DMS153 (cell line): ENCODE results near the gene SKA3.
"Not testable (repeated sequence)": the region's sequence is repeated elsewhere in the genome, so short reads cannot be mapped to it uniquely, and the experiment has no call there.

ENCODE experiments used
- DNase-seq: peaks from one replicate; lab custom pipeline; 2025; lab: John Stamatoyannopoulos, UW

Gene SKA3

DNA sequence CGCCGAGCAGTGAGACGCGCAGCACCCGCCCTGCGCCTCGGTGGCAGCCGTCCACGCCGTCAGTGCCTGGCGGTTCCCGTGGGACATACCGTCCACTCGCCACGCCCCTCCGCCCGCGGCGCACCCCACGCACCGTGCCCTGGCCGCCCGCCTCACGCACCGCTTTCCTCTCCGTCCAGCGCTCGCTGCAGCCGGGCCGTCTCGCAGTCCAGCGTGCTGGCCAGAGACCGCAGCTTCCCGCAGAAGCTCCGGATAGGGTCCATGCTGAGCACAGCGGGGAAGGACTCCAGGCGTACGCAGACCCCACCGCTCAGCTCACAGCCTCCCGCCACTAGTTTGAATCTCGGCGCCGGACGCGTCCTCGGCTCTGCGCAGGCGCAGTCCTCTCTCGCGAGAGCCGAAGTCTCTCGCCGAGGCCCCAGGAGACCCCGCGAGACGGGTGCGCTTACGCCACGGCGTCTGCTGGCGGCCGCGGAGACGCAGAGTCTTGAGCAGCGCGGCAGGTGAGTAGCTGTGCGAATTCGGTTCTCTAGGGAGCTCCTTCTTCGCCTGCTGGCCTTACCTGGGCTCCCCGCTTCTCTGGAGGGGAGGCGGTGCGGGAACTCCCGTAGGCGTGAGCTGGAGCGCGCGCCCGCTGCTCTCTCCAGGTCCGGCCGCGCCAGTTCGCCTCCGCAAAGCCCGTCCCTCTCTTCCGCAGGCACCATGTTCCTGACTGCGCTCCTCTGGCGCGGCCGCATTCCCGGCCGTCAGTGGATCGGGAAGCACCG lies at the start of gene SKA3, which contains the start of gene MRPL57:
SKA3 (minus strand) TSS at position 338 of the 767 bp plus-strand sequence; CDS start at position 263, 75 bp downstream.
MRPL57 (plus strand) TSS at position 444 of the 767 bp plus-strand sequence; CDS start at position 703, 259 bp downstream.
- DNase-seq: peak; percentile 87

DNA sequence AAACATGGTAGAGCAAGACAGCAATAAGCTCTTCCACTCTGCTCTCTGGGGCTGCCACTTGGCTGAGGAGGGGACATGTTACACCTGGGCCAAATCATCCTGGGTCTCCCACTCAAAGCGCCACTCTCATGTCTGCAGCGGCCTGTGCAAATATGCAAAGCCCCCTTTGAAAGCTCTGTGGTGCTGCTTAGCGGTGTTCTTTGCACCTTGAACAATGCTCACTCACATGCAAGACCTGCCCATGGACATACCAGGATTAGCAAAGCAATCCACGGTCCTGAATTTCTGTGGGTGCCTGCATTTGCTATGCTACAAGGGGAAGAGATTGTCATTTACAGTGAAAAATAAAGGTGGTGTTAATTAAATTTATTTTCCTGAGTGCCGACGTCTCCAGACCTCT lies 48.7 kb upstream of the SKA3 start:
- no peak for DNase-seq

DNA sequence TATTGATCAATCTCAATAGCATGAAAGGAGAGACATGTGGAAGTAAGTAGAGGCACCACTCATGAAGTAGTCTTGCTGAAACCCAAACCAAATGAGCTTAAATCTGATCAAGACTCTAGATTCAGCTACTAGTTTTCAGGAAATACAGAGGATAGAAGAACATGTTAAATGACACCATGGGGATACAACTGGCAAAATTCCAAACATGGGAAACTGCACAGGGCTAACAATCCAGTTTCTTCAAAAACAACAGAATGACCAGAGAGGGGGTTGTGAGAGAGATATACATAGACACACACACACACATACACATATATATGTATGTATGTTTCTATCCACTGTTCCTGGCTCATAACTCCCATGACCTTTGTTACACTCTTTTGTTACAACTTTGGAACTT lies 44.9 kb upstream of the SKA3 start:
- no peak for DNase-seq

DNA sequence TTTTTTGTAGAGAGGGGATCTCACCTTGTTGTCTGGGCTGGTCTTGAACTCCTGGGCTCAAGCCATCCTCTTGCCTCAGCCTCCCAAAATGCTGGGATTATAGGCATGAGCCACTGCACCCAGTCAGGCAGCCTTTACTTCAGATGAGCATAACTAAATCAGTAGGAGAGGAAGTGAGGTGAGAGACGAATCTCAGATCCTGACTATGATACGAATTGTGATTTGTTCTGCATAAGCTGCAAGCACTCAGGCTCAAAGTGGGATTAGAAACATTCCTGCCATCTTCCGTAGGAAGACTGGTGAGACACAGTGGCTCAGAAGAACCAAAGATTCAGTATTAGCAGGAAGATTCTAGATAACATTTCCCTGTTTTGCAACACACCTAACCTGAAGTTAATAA lies 43.4 kb upstream of the SKA3 start:
- not testable (repeated sequence) for DNase-seq

DNA sequence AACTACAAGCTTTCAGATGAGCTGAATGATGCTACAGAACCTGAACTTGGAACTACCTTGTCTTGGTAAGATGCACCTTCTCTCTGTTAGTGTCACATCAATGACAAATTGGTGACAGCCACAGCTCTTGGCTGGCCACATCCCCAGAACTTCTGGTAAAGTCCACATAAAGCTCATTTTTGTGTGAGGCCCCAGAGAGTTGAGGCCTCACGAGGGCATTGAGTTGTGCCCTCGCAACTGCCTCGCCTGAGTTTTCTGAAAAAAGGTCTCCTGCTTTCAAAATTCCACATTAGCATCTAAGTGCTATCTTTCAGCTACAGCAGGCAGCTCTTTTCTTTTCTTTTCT lies 42.7 kb upstream of the SKA3 start:
- no peak for DNase-seq

DNA sequence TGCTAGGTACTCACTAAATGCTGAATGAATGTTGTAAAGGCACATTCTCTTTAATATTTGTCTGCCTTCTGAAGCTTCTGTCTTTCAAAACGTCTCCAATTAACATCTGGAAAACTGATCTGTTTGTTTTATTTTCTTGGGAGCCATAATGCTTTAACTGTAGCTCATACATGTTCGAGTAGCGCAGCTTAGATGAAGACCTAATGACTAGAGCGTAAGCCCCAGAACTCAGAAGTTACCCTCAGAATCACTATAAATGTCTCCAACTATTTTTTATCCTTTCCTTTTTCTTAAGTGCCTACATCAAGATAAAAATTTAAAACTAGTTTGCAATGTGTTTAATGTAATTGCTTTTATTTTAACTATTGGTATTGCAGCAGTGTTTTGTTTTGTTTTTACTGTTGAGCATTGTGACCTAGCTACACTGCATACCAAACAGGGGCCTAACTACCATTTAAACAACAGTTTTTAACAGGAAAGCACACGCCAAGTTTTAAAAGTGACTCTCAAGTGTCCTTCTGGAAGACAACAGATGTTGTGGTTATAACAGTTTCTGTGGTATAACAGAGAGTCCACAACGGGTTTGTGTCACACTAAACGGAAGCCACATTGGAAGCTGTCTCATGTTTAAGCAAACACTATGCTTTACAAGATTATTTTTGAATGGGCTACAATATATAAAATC lies 42.1 kb upstream of the SKA3 start:
- DNase-seq: no peak

DNA sequence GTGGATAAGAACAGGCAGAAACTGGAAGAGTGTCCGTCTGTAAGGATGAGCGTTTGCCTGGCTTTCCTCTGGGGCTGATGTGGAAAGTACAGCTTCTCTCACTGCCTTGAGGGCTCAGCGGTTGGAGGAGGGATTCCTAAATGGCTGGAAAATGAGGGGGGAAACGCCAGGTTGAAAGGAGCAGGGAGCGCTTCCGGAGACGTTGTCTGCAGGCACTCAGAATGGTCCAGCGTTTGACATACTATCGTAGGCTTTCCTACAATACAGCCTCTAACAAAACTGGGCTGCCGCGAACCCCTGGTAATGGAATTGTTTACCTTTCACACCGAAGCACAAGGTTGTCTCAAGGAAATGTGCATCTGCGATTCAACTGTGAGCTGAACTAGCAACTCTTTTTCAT lies 40.0 kb upstream of the SKA3 start:
- no peak for DNase-seq

DNA sequence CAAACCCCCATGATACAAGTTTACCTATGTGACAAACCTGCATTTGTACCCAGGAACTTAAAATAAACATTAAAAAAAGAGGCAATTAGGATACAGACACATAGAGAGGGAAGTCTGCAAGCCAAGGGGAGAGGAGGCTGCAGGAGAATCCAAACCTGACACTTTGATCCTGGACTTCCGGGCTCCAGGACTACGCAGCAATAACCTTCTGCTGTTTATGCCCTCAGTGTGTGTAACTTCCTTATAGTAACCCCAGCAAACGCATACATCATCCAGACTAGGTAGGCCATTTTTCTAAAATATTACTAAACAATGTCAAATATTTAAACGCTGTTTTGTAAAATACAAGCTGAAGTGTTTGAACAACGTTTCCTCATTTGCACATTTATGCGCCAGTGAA lies 39.1 kb upstream of the SKA3 start:
- DNase-seq: not testable (repeated sequence)

DNA sequence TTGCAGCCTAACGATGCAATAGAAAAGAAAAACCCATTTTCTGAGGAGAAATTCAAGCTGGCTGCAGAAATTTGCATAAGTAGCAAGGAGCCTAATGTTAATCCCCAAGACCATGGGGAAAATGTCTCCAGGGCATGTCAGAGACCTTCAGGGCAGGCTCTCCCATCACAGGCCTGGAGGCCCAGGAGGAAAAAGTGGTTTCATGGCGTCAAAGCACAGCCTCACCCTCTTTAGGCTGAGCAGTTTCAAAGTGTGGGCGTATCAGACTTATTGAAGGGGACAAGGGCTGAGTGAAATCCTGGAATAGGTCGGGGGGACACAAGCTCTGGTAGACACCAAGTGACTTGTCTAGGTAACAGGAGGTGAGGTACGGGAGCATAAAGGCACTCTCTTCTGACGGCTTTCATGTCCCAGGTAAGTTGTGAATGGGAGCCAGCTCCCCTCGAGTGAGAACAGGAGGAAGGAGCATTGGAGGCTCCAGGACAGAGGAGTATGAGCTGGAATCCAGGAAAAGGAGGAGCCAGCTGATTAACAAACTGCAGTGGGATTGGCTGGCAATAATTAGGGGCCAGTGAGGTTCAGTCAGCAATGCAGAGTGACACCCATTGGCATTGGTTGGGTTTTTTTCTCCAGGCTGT lies 35.9 kb upstream of the SKA3 start:
- no peak for DNase-seq

DNA sequence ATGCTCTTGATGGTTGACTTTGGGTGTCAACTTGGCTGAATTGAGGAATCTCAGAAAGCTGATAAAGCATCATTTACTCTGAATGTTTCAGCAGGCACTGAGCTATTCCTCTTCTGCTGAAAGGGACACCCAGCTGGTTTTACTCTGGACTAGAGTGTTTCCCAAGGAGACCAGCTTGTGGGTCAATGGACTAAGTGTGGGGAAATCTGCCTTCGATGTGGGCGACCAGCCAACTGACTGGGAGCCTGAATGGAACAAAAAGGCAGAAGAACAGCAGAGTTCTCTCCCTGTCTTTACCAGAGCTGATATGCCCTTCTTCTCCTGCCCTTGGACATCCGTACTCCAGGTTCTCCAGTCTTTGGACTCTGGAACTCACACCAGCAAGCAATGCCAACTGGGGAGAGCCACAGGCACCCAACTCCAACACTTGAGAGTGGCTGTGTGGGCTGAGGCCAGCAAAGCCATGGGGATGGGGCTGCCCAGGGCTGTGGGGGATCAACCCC lies 32.4 kb upstream of the SKA3 start:
- DNase-seq: no peak

DNA sequence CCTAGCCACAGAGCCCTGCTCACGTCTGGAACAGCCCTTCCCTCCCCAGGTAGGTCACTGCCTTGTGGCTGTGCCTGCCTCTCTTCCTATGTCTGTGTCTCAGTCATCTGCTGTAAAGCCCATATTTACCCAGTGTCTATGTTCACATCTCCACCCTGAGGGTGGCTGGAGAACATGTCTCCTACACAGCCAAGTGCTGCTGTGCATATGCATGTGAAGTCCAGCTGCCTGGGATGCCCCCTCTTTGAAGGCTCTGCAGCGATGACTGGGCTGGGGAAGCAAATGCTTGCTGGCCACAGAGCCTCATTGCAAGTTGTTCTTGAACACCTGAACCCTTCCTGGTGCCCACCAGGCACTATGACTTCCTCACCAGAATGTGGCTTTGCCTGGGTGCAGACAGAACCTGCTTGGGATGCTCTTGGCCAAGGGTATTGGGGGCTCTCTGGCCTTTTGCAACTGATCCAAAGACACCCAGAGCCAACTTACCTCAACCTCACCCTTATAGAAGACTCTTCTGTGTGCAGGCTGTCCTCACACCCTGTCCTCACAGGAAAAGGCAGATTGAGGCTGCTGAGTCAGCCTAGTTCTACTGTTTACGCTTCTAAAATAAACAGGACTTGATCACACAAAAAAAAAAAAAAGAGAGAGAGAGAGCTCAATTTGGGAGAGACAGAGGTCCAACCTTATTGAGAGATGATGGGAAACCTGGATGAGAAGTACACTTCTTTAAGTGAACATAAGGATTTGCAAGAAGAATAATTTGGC lies 26.6 kb upstream of the SKA3 start:
- peak; percentile 16 for DNase-seq

DNA sequence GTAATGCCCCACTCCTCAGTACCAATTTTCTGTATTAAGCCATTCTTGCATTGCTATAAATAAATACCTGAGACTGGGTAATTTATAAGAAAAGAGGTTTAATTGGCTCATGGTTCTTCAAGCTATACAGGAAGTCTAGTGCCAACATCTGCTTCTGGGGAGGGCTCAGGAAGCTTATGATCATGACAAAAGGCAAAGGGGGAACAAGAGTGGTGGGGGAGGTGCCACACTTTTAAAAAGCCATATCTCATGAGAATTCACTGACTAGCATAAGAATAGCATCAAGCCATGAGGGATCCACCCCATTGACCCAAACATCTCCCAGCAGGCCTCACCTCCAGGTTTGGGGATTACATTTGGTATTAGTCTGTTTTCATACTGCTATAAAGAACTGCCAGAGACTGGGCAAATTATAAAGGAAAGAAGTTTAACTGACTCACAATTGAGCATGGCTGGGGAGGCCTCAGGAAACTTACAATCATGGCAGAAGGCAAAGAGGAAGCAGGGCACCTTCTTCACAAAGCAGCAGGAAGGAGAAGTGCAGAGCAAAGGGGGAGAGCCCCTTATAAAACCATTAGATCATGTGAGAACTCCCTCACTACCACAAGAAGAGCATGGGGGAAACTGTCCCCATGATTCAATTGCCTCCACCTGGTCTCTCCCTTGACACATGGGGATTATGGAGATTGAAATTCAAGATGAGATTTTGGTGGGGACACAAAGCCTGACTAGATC lies 25.3 kb upstream of the SKA3 start:
- not testable (repeated sequence) for DNase-seq

DNA sequence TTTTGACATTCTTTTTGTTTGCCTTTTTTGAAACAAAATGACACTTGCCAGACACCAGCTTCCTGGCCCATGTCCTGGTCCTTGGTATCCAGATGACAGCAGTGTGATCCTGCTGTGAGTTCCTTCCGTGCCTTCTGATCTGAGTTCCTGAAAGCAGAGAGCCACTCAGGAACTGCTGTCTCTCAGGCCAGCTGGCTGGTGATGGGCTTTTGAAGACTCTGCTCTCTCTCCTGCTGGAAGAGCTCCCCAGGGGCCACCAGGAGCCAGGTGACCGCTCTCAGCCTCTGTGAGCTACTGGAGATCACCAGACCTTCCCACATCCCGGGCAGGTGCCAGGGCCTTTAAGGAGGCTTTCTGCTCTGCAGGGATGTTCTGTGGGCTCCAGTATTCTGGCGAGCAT lies 22.0 kb upstream of the SKA3 start:
- peak; percentile 13 for DNase-seq

DNA sequence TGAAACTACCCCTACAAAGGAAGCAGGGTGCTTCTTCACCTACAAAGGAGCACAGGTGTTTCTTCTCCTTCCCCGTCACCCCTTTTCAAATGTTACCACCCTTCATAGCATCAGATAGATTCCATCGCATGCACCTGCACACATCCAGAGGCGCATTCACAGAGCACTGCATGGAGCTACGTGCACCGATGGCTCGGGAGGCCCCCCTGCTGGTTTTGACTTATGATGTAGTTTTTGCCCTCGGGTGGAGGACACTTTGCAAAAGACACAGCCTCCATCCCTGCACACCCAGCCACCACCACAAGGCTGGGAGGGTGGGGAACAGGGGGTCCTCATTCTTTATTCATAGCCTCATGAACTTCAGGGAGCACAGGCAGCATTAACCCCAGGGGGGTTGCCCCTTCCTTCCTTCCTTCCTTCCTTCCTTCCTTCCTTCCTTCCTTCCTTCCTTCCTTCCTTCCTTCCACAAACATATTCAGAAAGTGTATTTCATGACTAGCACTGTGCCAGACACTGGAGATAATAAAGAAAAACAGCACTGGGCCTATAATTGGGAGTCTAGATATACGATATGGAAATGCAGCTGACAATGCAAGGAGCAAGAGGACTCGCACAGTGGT lies 21.4 kb upstream of the SKA3 start:
- not testable (repeated sequence) for DNase-seq

DNA sequence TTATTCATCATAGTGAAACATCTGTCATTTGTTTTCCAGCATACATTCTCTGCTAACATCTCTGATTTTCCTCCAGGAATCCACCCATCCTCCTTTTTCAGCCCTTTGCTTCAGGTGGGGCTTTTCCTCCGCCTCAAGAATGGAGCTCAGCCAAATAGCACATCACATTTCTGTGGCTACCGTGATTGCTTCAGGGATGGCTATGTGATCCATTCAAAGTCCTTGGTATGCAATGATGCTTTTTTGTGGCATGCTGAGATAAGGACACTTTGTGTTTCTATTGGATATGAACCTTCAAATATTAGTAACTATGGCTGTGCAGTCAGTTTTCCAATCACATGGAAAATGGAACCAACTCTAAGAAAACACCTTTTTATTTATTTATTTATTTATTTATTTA lies 18.4 kb upstream of the SKA3 start:
- not testable (repeated sequence) for DNase-seq

DNA sequence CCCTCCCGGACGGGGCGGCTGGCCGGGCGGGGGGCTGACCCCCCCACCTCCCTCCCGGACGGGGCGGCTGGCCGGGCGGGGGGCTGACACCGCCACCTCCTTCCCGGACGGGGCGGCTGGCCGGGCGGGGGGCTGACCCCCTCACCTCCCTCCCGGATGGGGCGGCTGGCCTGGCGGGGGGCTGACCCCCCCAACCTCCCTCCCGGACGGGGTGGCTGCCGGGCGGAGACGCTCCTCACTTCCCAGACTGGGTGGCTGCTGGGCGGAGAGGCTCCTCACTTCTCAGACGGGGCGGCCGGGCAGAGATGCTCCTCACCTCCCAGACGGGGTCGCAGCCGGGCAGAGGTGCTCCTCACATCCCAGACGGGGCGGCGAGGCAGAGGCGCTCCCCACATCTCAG lies 10.1 kb upstream of the SKA3 start:
- DNase-seq: not testable (repeated sequence)

DNA sequence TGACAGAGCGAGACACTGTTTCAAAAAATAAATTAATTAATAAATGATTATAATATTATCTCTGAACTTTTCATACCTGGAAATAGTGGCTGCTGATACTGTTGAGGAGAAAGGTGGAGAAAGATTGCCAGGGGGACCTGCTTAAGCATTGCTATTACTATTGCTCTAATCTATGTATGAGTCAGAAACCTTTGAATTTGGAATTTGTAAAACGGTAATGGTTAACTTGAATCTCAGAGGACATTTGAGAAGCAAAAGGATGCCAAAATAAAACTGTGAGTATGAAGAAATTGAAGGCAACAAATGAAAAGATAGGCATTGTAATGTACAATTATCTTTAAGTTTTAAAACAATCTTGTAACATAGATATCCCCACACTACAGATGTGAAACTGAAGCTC lies 5.3 kb upstream of the SKA3 start:
- no peak for DNase-seq

DNA sequence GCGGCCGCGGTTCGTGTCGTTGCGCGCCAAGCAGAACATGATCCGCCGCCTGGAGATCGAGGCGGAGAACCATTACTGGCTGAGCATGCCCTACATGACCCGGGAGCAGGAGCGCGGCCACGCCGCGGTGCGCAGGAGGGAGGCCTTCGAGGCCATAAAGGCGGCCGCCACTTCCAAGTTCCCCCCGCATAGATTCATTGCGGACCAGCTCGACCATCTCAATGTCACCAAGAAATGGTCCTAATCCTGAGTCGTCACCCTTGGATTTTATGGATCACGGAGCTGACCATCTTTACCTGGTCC lies 581 bp upstream of the SKA3 start:
- no peak for DNase-seq

DNA sequence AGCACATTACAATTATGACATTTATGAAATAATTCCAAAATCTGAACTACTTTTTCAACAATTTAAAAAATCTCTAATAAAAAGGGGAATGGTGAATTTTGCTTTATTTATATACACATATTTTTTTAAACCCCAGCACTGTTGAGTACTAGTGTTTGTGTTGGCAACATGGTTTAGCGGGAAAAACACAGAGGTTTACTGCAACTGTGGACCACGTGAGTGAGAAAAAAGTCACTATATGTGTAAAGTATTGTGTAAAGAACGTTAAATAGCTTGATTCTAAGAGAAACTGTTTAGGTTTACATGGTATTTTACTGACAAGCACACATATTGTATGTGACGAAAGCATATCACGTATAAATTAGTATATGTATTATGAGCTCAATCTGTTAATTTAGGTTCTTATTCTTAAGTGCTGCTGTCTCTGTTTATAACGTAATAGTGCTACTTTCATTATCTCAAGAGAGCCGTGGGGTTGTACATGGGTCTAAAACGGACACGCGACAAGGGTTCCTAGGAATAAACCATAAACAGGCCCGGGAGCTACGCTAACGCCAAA lies 617 bp downstream of the SKA3 start:
- no peak for DNase-seq

DNA sequence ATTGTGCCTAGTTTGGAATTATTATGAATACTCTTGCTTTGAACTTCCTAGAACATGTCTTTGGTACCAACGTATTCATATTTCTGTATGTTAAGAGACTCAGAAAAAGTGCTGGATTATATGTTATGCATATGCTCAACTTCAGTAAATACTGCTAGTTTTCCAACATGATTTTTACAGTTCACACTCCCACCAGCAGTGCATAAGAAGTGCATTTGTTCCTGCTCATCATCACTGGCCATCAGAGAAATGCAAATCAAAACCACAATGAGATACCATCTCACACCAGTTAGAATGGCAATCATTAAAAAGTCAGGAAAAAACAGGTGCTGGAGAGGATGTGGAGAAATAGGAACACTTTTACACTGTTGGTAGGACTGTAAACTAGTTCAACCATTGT lies 2.6 kb downstream of the SKA3 start:
- DNase-seq: not testable (repeated sequence)

DNA sequence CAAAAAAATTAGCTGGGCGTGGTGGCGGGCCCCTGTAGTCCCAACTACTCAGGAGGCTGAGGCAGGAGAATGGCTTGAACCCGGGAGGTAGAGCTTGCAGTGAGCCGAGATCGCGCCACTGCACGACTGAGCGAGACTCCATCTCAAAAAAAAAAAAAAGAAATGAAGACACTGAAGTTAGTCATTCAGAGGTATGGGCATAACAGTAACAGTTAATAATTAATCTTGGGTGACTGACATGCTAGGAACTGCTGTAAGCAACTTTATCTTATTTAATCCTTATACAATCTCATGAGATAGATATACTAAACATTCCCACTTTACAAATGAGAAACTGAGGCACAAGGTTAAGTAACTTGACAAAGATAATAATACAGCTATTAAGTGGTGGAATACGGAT lies 4.9 kb downstream of the SKA3 start:
- DNase-seq: no peak
